ENCODE measurements around the gene ECHDC3.

Gene ECHDC3

GRCh38 chr10:11810973-11811372 is 68.8 kb downstream of the ECHDC3 start:
- TF ChIP-seq SIN3A (IDR thresholded peaks at IDR 0.05; ENCODE audit: borderline replicate concordance, insufficient read depth, low read length) (no peak), FOXP2 (optimal IDR thresholded peaks at IDR 0.05; ENCODE audit: borderline replicate concordance, extremely low read depth, extremely low read length, insufficient read depth) (no peak), POLR2AphosphoS5 (IDR thresholded peaks at IDR 0.05; ENCODE audit: low read depth, low read length) (no peak)

GRCh38 chr10:11813177-11813576 is 71.0 kb downstream of the ECHDC3 start:
- TF ChIP-seq FOXP2 (optimal IDR thresholded peaks at IDR 0.05; ENCODE audit: borderline replicate concordance, extremely low read depth, extremely low read length, insufficient read depth) (no peak), REST (IDR thresholded peaks at IDR 0.05; ENCODE audit: insufficient read depth in 1 of 2, low read depth in 2 of 2, low read length in 2 of 2) (no peak), SIN3A (IDR thresholded peaks at IDR 0.05; ENCODE audit: borderline replicate concordance, insufficient read depth, low read length) (no peak), POLR2AphosphoS5 (IDR thresholded peaks at IDR 0.05; ENCODE audit: low read depth, low read length) (no peak), TAF1 (IDR thresholded peaks at IDR 0.05; ENCODE audit: borderline replicate concordance, insufficient read depth, low read length) (no peak)

Measured in PFSK-1 (cell line).